HEK293 (cell line): ENCODE results near the gene THRSP.
"Not testable (repeated sequence)": the region's sequence is repeated elsewhere in the genome, so short reads cannot be mapped to it uniquely, and the experiment has no call there.

Experiments used
- CTCF ChIP-seq: fragments of 450-650 bp; formaldehyde crosslinking; IDR thresholded peaks from 2 replicates; pipeline ENCODE4 v1.5.1; 2016; ENCODE audit warnings: missing biosample characterization, missing genetic modification characterization
- GLI4 ChIP-seq: fragments of 450-650 bp; formaldehyde crosslinking; IDR thresholded peaks from 2 replicates; pipeline ENCODE4 v1.5.1; 2016; ENCODE audit warnings: missing biosample characterization, missing genetic modification characterization
- PRDM1 ChIP-seq: fragments of 450-650 bp; formaldehyde crosslinking; IDR thresholded peaks from 2 replicates; pipeline ENCODE4; 2016; ENCODE audit warnings: missing biosample characterization, missing genetic modification characterization
- REST ChIP-seq: fragments of 450-650 bp; formaldehyde crosslinking; IDR thresholded peaks from 2 replicates; pipeline ENCODE4 v1.5.1; 2016; ENCODE audit warnings: missing biosample characterization, missing genetic modification characterization
- SP7 ChIP-seq: fragments of 450-650 bp; formaldehyde crosslinking; IDR thresholded peaks from 2 replicates; pipeline ENCODE4 v1.5.1; 2016; ENCODE audit warnings: missing biosample characterization, missing genetic modification characterization
- ZBTB10 ChIP-seq: fragments of 450-650 bp; formaldehyde crosslinking; IDR thresholded peaks from 2 replicates; pipeline ENCODE4 v1.5.1; 2016; ENCODE audit warnings: missing biosample characterization, missing genetic modification characterization
- ZBTB20 ChIP-seq: fragments of 450-650 bp; formaldehyde crosslinking; IDR thresholded peaks from 2 replicates; pipeline ENCODE4 v1.5.1; 2016; ENCODE audit warnings: missing biosample characterization, missing genetic modification characterization
- ZNF239 ChIP-seq: fragments of 450-650 bp; formaldehyde crosslinking; IDR thresholded peaks from 2 replicates; pipeline ENCODE4 v1.5.1; 2016; ENCODE audit warnings: missing biosample characterization, missing genetic modification characterization
- ZNF350 ChIP-seq: fragments of 450-650 bp; formaldehyde crosslinking; IDR thresholded peaks from 2 replicates; pipeline ENCODE4 v1.5.0; 2017; ENCODE audit warnings: missing biosample characterization, mild to moderate bottlenecking, missing genetic modification characterization
- ZNF580 ChIP-seq: fragments of 450-650 bp; formaldehyde crosslinking; IDR thresholded peaks from 2 replicates; pipeline ENCODE4 v1.5.1; 2016; ENCODE audit warnings: missing biosample characterization, missing genetic modification characterization
- ZNF660 ChIP-seq: fragments of 450-650 bp; IDR thresholded peaks from 2 replicates; pipeline ENCODE4 v1.5.1; 2018; ENCODE audit warnings: missing biosample characterization, mild to moderate bottlenecking, missing genetic modification characterization
- ZSCAN16 ChIP-seq: fragments of 450-650 bp; formaldehyde crosslinking; IDR thresholded peaks from 2 replicates; pipeline ENCODE4 v1.5.1; 2016; ENCODE audit warnings: missing biosample characterization, missing genetic modification characterization
- TF ChIP-seq, protein P1 (sequence below): fragments of 450-650 bp; formaldehyde crosslinking; IDR thresholded peaks from 2 replicates; pipeline ENCODE4 v1.5.1; 2016; ENCODE audit warnings: missing biosample characterization, missing genetic modification characterization, low read depth

GRCh38 chr11:78086521-78087074 is 22.9 kb downstream of the THRSP start:
- TF ChIP-seq PRDM1 (tag by site-specific recombination); ZBTB20 (tag by site-specific recombination); ZNF660 (tag by site-specific recombination); CTCF (tag by site-specific recombination); ZNF580 (tag by site-specific recombination); ZBTB10 (tag by site-specific recombination); REST; ZNF350; ZSCAN16 (tag by site-specific recombination); SP7 (tag by site-specific recombination); ZNF239 (tag by site-specific recombination); GLI4: not testable (repeated sequence)
- TF ChIP-seq, protein P1, sequence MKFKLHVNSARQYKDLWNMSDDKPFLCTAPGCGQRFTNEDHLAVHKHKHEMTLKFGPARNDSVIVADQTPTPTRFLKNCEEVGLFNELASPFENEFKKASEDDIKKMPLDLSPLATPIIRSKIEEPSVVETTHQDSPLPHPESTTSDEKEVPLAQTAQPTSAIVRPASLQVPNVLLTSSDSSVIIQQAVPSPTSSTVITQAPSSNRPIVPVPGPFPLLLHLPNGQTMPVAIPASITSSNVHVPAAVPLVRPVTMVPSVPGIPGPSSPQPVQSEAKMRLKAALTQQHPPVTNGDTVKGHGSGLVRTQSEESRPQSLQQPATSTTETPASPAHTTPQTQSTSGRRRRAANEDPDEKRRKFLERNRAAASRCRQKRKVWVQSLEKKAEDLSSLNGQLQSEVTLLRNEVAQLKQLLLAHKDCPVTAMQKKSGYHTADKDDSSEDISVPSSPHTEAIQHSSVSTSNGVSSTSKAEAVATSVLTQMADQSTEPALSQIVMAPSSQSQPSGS, result not testable (repeated sequence)
